ENCODE data around the gene DQX1.

Gene DQX1

DNA sequence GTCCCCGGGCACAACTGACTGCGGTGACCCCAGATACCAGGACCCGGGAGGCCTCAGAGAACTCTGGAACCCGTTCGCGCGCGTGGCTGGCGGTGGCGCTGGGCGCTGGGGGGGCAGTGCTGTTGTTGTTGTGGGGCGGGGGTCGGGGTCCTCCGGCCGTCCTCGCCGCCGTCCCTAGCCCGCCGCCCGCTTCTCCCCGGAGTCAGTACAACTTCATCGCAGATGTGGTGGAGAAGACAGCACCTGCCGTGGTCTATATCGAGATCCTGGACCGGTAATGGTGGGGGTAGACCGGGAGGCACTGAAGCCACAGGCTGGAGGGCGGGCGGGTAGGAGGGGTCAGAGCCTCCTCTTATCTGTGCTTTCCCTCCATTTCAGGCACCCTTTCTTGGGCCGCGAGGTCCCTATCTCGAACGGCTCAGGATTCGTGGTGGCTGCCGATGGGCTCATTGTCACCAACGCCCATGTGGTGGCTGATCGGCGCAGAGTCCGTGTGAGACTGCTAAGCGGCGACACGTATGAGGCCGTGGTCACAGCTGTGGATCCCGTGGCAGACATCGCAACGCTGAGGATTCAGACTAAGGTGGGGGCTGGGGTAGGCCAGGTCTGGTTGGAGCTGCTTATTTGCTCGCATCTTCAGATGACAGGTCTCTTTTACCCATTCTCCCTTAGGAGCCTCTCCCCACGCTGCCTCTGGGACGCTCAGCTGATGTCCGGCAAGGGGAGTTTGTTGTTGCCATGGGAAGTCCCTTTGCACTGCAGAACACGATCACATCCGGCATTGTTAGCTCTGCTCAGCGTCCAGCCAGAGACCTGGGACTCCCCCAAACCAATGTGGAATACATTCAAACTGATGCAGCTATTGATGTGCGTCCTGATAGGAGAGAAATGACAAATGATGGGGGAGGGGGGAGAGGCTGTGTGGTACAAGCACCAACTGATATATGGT is 4.5 kb upstream of the DQX1 start:
- TF ChIP-seq, protein P1, sequence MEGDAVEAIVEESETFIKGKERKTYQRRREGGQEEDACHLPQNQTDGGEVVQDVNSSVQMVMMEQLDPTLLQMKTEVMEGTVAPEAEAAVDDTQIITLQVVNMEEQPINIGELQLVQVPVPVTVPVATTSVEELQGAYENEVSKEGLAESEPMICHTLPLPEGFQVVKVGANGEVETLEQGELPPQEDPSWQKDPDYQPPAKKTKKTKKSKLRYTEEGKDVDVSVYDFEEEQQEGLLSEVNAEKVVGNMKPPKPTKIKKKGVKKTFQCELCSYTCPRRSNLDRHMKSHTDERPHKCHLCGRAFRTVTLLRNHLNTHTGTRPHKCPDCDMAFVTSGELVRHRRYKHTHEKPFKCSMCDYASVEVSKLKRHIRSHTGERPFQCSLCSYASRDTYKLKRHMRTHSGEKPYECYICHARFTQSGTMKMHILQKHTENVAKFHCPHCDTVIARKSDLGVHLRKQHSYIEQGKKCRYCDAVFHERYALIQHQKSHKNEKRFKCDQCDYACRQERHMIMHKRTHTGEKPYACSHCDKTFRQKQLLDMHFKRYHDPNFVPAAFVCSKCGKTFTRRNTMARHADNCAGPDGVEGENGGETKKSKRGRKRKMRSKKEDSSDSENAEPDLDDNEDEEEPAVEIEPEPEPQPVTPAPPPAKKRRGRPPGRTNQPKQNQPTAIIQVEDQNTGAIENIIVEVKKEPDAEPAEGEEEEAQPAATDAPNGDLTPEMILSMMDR (IDR thresholded peaks at IDR 0.05), result no peak
- H3K36me3 Mint-ChIP-seq (ENCODE audit: low read depth), result peaks cover 49% of the 10 kb centered on the region
- H3K4me3 Mint-ChIP-seq, result peak overlapping the region; percentile 99
- peaks cover 38% of the 10 kb centered on the region for H3K4me1 Mint-ChIP-seq
- DNase-seq, result peak; percentile 55
- peaks cover under 1% of the 10 kb centered on the region for H3K27me3 Mint-ChIP-seq (ENCODE audit: low read depth, poor library complexity)
- no peaks in the 10 kb centered on the region for H3K9me3 Mint-ChIP-seq
- H3K27ac Mint-ChIP-seq, result no peak overlapping the region

DNA sequence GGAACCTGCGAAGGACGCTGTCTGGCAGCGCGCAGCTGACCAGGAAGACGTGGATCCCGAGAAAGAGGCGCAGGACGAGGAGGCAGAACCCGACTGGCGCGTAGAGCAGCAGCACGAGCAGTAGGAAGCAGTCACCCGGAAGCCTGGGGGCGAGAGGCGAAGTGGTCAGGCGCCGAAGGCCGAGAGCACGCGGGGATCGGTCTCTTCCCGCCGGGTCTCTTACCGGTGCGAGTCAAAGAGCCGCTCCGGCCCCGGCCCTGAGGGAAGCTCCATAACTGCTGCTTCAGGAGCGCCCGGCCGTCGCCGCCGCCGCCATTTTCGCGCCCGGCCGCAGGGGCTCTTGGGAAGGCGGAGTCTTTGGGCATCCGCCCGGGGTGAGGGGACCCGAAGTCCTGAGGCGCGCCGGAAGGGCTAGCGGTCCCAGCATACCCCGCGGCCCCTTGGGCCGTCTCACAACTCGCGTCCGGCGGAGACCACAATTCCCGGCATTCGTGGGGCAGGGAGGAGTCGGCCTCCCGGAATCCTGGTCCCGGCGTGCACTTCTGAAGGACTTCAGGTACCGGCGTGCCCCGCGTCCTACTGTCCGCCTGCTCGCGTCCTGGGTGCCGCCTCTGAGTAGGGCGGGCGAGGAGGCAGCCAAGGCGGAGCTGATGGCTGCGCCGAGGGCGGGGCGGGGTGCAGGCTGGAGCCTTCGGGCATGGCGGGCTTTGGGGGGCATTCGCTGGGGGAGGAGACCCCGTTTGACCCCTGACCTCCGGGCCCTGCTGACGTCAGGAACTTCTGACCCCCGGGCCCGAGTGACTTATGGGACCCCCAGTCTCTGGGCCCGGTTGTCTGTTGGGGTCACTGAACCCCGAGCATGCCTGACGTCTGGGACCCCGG is 3.6 kb upstream of the DQX1 start, which contains the start of the genes AUP1 and HTRA2:
Gene AUP1 (minus strand): TSS at position 350 of the 882 bp plus-strand sequence. CDS start 77 bp downstream, at position 273.
Gene HTRA2 (plus strand): TSS at position 577 of the 882 bp plus-strand sequence. CDS start 74 bp downstream, at position 651.
- Mint-ChIP-seq H3K27ac (peak within 1 kb of the TSS; percentile 96), H3K36me3 (ENCODE audit: low read depth) (peaks cover 49% of the 10 kb centered on the region)
- TF ChIP-seq, protein P1 (IDR thresholded peaks at IDR 0.05), result no peak

DNA sequence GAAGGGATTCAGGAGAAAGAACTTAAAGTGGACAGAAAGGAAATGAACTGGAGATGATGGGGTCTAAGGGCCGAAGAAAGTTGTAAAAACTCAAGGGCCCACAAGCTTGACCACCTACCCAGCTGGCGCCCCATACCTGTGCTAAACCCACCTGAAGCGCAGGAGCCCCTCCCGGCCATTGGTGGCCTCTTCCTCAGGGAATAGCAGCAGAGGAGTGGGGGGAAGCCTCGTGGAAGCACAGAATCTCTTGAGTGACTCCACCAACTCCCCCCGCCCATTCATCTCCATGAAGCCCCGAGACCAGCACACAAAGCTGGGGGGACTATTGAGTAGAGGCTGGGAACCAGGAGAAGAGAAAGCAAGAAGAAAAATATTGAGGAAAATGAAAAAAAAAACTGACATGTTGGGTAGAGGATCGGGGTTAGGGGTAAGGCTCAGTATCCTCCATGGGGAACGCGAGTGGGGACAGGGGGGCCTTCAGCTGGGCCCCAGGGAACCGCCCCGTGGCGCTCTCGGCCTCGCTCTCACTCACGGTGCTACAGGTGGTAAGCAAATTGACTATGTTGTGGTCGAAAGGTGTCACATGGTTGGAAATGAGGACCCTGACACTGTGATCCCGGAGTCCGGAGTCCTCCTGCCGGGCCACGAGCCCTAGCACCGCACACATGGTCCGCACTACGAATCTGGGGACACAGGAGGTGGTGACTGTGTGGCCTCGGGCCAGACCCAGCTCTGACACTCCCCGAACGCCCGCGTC is 2.7 kb upstream of the DQX1 start:
- Mint-ChIP-seq H3K4me1 (peaks cover 38% of the 10 kb centered on the region), H3K4me3 (peak overlapping the region; percentile 99), H3K9me3 (no peaks in the 10 kb centered on the region), H3K36me3 (ENCODE audit: low read depth) (peaks cover 46% of the 10 kb centered on the region), H3K27ac (peak overlapping the region; percentile 96), H3K27me3 (ENCODE audit: low read depth, poor library complexity) (peaks cover 8% of the 10 kb centered on the region)
- no peak for DNase-seq
- TF ChIP-seq, protein P1 (IDR thresholded peaks at IDR 0.05), result no peak

More for the DNA sequence above, 3.6 kb upstream of the DQX1 start, which contains the start of the genes AUP1 and HTRA2:
- Mint-ChIP-seq H3K4me1 (peaks cover 38% of the 10 kb centered on the region), H3K4me3 (peak within 1 kb of the TSS; percentile 99), H3K27me3 (ENCODE audit: low read depth, poor library complexity) (peaks cover 6% of the 10 kb centered on the region), H3K9me3 (no peaks in the 10 kb centered on the region)
- peak; percentile 94 for DNase-seq

- no peaks in the 10 kb centered on the region for H3K9me3 Mint-ChIP-seq
- peaks cover 38% of the 10 kb centered on the region for H3K4me1 Mint-ChIP-seq
- no peak for DNase-seq
- TF ChIP-seq, protein P1 (IDR thresholded peaks at IDR 0.05), result no peak
- H3K4me3 Mint-ChIP-seq, result peak overlapping the region; percentile 99
- no peak overlapping the region for H3K27ac Mint-ChIP-seq
- H3K27me3 Mint-ChIP-seq (ENCODE audit: low read depth, poor library complexity), result peaks cover 18% of the 10 kb centered on the region
- H3K36me3 Mint-ChIP-seq (ENCODE audit: low read depth), result peaks cover 39% of the 10 kb centered on the region
Measured at GRCh38 chr2:74527741-74528140, 1.7 kb upstream of the DQX1 start.

- no peak for DNase-seq
- no peak overlapping the region for H3K27ac Mint-ChIP-seq
Measured at GRCh38 chr2:74526649-74527230, 709 bp upstream of the DQX1 start.

More at GRCh38 chr2:74526649-74527230, 709 bp upstream of the DQX1 start:
- Mint-ChIP-seq H3K9me3 (no peaks in the 10 kb centered on the region), H3K4me1 (peaks cover 33% of the 10 kb centered on the region), H3K4me3 (no peak overlapping the region), H3K36me3 (ENCODE audit: low read depth) (peaks cover 31% of the 10 kb centered on the region), H3K27me3 (ENCODE audit: low read depth, poor library complexity) (peaks cover 28% of the 10 kb centered on the region)
- TF ChIP-seq, protein P1 (IDR thresholded peaks at IDR 0.05), result no peak
